GM18861 (cell line): Measurements from ENCODE around the gene FLNB.

ENCODE experiments used
- ATAC-seq: cut with Tn5 transposase; IDR thresholded peaks from one replicate; pipeline ENCODE4 v1.9.1; 2021; ENCODE audit not compliant: unreplicated experiment

FLNB gene

GRCh38 chr3:58008141-58009025 lies at the start of gene FLNB:
TSS of gene FLNB (plus strand) at chr3:58008422. CDS start at chr3:58008565, 143 bp downstream.
- ATAC-seq, result peak; percentile 39

- ATAC-seq, result no peak
Measured at GRCh38 chr3:57958642-57959422, 49.4 kb upstream of the FLNB start.

DNA sequence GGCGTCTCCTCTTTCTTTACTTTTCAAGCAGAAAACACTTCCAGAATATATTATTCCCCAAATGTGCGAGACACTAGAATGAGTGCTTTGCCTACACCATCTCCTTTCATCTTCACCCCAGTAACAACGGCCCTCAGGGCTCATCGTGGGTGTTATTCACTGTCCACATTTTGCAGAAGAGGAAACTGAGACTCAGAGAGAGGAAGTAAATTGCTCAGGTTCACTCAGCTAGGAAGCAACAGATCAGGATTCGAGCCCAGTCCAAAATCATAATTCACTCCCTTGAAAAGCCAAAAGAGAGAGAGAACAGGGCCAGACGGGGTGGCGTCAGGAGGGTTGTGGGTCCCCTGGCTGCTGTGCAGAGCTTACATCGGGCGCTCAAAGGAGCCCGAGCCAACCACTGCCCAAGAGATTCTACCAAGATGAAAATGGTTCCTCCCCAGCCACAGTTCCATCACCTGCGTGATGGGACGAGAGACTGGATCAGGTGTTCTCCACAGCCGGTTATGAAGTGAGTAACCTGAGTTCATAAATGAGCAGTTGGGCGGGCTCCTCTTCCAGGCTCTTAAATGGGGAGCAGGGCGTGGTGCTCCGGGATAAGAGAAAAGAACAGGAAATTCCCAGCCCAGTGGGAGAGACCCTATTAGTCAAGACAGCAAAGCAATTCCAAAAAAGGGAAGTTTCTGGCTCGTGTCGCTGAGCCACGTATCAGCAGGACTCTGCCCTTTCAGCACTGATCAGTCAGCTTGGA lies 48.6 kb upstream of the FLNB start:
- no peak for ATAC-seq

DNA sequence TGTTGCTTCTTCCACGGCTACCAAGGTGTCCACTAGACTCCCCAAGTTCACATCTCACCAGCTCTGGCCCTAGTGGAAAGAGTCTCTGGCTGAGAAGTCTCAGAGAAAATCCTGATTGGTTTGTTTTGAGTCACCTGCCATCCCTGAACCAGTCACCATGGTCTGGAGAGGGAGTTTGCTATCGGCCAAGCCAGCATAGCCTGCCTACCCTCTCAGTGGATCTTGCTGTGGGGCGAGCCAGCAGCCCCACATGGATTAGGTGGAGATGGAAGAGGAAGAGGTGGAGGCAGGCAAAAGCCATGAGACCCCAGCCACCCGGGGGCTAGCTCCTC lies 48.1 kb upstream of the FLNB start:
- no peak for ATAC-seq

DNA sequence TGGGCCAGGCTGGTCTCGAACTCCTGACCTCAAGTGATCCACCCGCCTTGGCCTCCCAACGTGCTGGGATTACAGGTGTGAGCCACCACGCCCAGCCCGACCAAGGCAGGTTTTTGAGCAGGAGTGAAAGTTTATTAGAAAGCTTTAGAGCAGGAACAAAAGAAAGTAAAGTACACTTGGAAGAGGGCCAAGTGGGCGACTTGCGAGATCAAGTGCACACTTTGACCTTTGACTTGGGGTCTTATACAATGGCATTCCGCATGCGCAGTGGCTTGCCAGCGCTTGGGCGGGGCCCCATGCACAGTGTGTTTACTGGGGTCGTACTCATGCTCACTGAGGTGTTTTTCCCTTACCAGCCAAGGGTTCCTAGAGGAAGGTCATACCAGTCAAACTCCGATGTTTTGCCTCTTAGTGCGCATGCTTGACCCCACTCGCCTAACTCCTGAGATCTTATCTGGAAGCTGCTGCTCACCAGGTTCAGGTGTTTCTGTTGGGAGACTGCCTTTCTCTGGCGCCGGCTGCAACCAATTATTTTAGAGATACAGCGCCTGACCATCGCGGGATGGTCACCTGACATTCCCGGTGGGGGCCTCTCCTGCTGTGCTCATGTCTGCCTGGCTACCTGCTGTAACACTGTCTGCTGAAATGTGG lies 46.9 kb upstream of the FLNB start:
- ATAC-seq, result no peak

DNA sequence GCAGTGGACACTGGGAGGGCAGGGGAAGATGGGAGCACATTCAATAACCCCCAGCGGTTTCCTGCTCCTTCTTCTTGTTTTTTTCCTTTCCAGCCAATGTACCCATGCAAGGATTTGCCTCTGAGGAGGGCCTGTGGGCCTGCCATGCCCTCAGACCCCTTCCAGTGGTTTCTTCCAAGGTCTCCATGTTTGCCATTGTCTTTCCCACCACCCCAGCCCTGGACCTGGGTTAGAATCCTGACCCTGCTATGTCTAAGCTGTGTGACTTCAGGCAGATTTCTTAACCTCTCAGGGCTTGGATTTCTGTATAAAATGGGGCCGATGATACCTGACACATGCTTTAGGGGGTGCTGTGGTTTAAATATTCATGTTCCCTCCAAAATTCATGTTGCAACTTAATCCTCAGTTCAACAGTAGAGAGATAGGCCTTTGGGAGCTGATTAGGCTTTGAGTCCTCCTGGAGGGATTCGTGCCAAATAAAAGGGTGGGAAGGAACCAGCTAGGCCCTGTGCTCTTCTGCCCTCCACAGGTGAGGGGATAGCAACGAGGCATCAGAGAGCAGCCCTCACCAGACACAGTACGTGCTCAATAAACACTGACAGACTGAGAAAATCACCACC lies 46.3 kb upstream of the FLNB start:
- ATAC-seq, result no peak

DNA sequence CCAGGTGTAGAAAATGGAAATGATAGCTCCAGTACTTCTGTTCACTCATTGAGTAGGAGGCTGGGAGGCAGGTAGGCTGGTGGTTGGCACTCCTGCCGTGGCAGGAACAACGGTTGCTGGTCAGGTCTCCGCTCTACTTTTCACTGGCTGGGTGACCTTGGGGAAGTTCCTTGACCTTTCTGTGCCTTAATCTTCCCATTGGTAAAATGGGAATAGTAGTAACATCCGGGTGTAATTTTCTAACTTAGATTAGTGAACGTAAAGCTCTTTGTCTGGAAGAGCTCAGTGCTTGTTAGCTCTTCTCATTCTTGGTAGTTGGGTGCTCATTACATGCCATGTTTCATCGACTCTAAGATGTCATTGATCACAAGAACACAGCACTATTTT lies 45.8 kb upstream of the FLNB start:
- no peak for ATAC-seq

DNA sequence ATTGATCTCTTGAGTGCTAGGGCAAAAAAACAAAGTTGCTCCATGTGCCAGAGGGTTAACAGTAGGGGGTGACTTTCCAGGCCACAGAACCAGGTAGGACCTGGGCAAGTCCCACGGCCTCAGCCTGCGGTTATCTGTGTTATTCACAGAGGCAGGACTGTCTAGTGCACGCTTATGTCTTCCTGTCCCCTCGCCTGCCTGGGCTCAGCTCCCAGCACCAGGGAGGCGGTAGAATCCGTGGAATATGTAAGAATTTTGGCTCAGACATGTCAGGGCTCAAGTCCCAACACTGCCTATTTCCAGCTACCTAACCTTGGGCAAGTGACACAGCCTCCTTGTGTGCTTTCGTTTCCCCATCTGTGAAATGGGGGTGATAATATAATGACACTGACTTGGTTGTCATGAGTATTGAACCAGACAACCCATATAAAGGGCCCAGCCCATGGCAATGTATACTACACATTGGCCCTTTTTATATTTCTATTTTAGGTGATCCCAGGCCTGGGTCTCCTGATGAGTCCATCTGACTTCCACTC lies 44.3 kb upstream of the FLNB start:
- no peak for ATAC-seq

DNA sequence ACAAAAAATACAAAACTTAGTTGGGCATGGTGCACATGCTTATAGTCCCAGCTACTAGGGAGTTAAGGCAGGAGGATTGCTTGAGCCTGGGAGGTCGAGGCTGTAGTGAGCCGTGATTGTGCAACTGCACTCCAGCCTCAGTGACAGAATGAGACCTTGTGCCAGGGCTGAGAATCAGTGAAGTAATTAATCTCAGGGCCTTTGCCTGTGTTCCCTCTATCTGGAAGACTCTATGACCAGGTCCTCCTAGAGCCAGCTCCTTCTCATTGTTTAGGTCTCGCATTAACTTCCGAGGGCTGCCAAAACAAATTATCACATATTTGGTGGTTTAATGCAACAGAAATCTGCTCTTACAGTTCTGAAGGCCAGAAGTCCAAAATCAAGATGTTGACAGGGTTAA lies 41.4 kb upstream of the FLNB start:
- ATAC-seq, result no peak

DNA sequence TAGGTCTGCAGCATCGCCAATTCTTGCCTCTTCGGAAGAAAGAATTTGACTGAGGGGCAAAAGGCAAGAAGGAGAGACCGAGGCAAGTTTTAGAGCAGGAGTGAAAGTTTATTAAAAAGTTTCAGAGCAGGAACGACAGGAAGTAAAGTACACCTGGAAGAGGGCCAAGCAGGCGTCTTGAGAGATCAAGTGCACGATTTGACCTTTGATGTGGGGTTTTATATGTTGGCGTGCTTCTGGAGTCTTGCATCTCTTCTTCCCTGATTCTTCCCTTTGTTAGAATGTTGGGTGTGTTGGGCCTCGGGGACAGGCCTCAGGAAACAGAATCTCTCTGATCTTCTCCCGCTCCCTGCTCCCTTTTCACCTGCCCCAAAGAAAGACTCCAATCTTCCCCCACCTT lies 40.6 kb upstream of the FLNB start:
- no peak for ATAC-seq

DNA sequence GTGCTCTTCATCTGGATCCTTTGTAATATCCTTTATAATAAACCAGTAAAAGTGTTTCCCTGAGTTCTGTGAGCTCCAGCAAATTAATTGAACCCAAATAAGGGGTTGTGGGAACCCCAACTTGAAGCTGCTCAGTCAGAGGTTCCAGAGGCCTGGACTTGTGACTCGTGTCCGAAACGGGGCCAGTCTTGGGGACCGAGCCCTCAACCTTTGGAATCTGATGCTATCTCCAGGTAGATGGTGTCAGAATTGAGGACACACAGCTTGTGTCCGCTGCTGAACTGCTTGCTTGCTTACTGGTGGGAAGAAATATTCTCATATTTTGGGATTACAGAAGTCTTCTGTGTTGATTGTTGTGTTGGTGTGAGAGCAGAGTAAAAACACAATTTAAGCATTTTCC lies 39.7 kb upstream of the FLNB start:
- ATAC-seq, result no peak

DNA sequence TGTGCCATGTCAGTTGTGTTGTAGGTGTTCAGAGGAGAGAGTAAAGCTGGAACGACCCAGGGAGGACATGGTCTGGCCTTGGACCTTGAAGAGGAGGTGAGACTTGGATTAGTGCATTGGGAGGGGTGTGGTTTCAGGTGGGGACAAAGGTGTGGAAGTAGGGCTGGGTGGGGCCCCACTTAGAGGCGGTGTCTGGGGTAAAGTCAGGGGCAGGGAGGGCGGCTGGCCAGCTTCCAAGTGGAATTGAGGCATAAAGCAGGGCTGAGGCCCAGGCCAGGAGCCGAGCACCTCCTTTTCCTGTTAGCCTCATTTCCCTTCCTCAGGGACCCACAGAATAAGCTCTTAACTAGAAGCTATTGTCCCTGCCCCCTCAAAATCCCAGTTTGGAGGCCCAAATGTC lies 36.2 kb upstream of the FLNB start:
- no peak for ATAC-seq

- ATAC-seq, result no peak
Measured at GRCh38 chr3:57972531-57973111, 35.6 kb upstream of the FLNB start.

GRCh38 chr3:57973715-57974477 lies 34.3 kb upstream of the FLNB start:
- no peak for ATAC-seq

- ATAC-seq, result no peak
Measured at GRCh38 chr3:57974796-57975388, 33.3 kb upstream of the FLNB start.

GRCh38 chr3:57977818-57978235 lies 30.4 kb upstream of the FLNB start:
- no peak for ATAC-seq

GRCh38 chr3:57978316-57978715 lies 29.9 kb upstream of the FLNB start:
- ATAC-seq, result no peak

DNA sequence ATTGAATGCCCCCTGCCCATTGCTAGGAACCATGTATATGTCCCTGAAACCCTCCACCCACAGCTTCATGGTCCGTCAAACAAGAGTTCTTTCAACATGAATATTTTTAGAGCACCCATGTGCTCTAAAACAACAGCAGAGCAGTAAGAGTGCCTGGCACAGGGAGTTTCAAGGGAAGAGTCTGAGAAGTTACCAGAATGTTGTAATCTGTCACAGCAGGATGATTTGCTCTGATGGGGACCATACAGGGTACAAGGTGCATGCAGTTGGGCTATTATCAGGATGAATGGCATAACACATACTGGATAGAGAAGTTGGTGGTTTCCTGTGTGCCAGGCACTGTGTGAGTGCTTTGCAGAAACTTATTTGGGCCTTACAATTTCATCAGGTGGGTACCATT lies 27.8 kb upstream of the FLNB start:
- no peak for ATAC-seq

GRCh38 chr3:57981483-57982087 lies 26.6 kb upstream of the FLNB start:
- no peak for ATAC-seq
